Right cardiac atrium (tissue), 5 donors: ENCODE results near the gene SLC7A8. TPM values are rescaled to one million over a fixed set of nuclear protein-coding genes. Genes with fewer than 3 reads are reported as not detected.

Source experiments
- ATAC-seq, 2 donors: fragments of 200-7000 bp; cut with Tn5 transposase; one replicate each; pipeline versions ENCODE4 v1.8.0 to v1.9.1; 2020; ENCODE audit warnings: moderate library complexity in 2 of 2, mild to moderate bottlenecking in 1 of 2
- DNase-seq, 3 donors: peaks; one replicate each; pipeline ENCODE4 v3.0.0-alpha.2; 2020
- H3K27ac ChIP-seq: one replicate; pipeline ENCODE4 v1.5.1; 2013; ENCODE audit warnings: mild to moderate bottlenecking, low read length, control low read depth, moderate library complexity
- H3K27me3 ChIP-seq: one replicate; pipeline ENCODE4 v1.6.1; 2013; ENCODE audit not compliant: control insufficient read depth, insufficient read depth
- H3K4me1 ChIP-seq: one replicate; pipeline ENCODE4 v1.6.1; 2013; ENCODE audit warnings: low read length; ENCODE audit not compliant: control insufficient read depth, insufficient read depth
- H3K4me3 ChIP-seq: one replicate; pipeline ENCODE4 v1.5.1; 2013; ENCODE audit warnings: low read length, control low read depth
- H3K9me3 ChIP-seq: one replicate; pipeline ENCODE4 v1.6.1; 2013; ENCODE audit warnings: low read length; ENCODE audit not compliant: control insufficient read depth
- WGBS: extraction: QIAGEN DNeasy Blood & Tissue Kit; methylation state at CpG from one replicate; pipeline ENCODE4 v1.1.7; 2013; 5-methylcytosine and 5-hydroxymethylcytosine counted together
- intact Hi-C, 4 donors: fragments of 100-400 bp; cut with DNase I; formaldehyde crosslinking; loops; one replicate each; pipeline versions ENCODE4 v1.11.0 to v1.14.0; 2022 to 2023
- polyA plus RNA-seq: library from polyadenylated mRNA; stranded (reverse); fragments of 200-250 nt; gene quantifications from one replicate; pipeline ENCODE4 v1.2.3, GENCODE V29; 2013
- total RNA-seq, 4 donors: library from RNA; stranded (reverse); fragmentation: NEBNext Ultra II Directional; extraction: Animal tissue kit (Norgen Biotek cat#: 25700); gene quantifications; one replicate each; pipeline ENCODE4 v1.2.1, GENCODE V29; 2021
- donor health status: healthy with polysubstance abuse.
- donor health status: DM: no; HTN: yes; CAD: no.
- donor health status: DM: no; HTN: no; CAD: no.
- donor health status: DM: no; HTN: yes; CAD: no; lungs with severe emphysema.
- donor health status: DM: yes; HTN: yes; CAD: no.

The SLC7A8 gene
- total and polyA plus RNA-seq, 5 donors: 6.9 to 11.7 (median 9.4) TPM

GRCh38 chr14:23142826-23143225 lies 40.6 kb downstream of the SLC7A8 start:
- 89% methylated on average over 4 of the region's 4 CpGs for WGBS
- Histone ChIP-seq H3K27ac (peak overlapping the region; percentile 73), H3K4me1 (peaks cover 11% of the 10 kb centered on the region), H3K9me3 (no peaks in the 10 kb centered on the region), H3K4me3 (no peak overlapping the region), H3K27me3 (no peaks in the 10 kb centered on the region)
- intact Hi-C loops: no loop called here
- ATAC-seq: peak in 1 of 2 donors; percentile 5
- no peak for DNase-seq

GRCh38 chr14:23141706-23142444 lies 41.6 kb downstream of the SLC7A8 start:
- no peaks in the 10 kb centered on the region for H3K9me3 ChIP-seq
- WGBS: 51% methylated on average over 7 of the region's 7 CpGs
- peak overlapping the region; percentile 54 for H3K27ac ChIP-seq
- intact Hi-C loops: no loop called here
- peak; percentile 72 to 89 (median 86) for DNase-seq
- H3K4me1 ChIP-seq: peaks cover 11% of the 10 kb centered on the region
- no peak overlapping the region for H3K4me3 ChIP-seq
- H3K27me3 ChIP-seq: no peaks in the 10 kb centered on the region
- ATAC-seq: peak; percentile 82 to 86

DNA sequence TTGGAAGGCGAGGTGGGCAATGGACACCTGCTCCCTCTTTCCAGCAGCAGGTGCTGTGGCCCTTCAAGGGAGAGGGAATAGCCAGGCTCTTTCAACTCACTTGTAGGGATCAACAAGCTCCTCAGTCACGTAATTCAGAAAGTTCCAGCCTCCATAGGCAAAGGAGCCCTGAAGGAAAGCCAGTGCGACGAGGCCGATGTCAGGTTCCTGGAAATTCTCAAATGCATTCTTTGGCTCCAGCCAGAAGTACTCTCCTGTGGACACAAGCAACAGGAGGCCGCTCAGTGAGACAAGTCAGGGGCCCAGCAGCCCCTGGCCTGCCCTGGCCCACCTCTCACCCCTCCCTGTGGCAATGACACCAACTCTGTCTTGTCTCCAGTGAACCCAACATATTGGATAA lies 43.1 kb downstream of the SLC7A8 start:
- DNase-seq: no peak
- ATAC-seq: no peak
- 79% methylated on average over 6 of the region's 6 CpGs for WGBS
- Histone ChIP-seq H3K4me3 (no peak overlapping the region), H3K9me3 (no peaks in the 10 kb centered on the region), H3K4me1 (peaks cover 3% of the 10 kb centered on the region), H3K27ac (no peak overlapping the region), H3K27me3 (no peaks in the 10 kb centered on the region)
- intact Hi-C loops: no loop called here

- Histone ChIP-seq H3K27ac (no peak overlapping the region), H3K27me3 (no peaks in the 10 kb centered on the region), H3K9me3 (no peaks in the 10 kb centered on the region), H3K4me1 (peaks cover 3% of the 10 kb centered on the region), H3K4me3 (no peak overlapping the region)
- intact Hi-C loops: no loop called here
- no peak for DNase-seq
- 95% methylated on average over 2 of the region's 2 CpGs for WGBS
- no peak for ATAC-seq
Observed at GRCh38 chr14:23139874-23140273, 43.6 kb downstream of the SLC7A8 start.

DNA sequence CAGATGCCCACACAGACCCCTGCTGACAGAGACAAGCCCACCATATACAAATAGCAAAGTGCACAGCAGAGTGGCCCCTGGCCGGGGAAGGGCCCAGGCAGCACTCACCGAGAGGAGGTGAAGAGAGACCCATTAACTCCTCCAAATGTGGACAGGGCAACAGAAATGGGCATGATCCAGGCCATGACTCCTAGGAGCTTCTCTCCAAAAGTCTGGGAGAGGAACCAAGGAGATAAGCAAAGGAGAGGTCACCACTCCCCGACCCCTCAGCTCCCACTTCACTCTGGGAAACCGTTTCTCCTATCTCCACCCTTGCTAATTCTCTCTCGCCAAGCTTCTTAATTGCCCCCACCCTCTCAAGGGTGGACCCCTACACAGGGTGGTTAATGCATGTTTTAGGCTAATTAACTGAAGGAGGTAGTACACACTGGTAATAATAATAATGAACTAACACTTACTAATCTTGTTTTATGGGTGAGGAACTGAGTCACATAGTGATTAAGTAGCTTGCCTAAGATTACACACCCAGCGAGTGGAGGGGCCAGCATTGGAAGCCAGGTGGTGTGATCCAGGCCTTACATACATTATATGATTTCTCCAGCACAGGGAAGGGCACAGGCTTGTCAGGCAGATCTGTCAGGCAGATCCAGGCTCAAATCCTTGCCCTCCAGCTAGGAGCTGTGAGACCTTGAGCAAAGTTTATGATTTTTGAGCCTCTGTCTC lies 45.5 kb downstream of the SLC7A8 start:
- Histone ChIP-seq H3K4me1 (peaks cover 3% of the 10 kb centered on the region), H3K9me3 (no peaks in the 10 kb centered on the region), H3K4me3 (no peak overlapping the region), H3K27ac (no peak overlapping the region), H3K27me3 (no peaks in the 10 kb centered on the region)
- 68% methylated on average over 6 of the region's 6 CpGs for WGBS
- intact Hi-C loops: no loop called here
- ATAC-seq (no peak), DNase-seq (no peak)

GRCh38 chr14:23137192-23137812 lies 46.2 kb downstream of the SLC7A8 start:
- no peaks in the 10 kb centered on the region for H3K4me1 ChIP-seq
- ATAC-seq: peak in 1 of 2 donors; percentile 8
- no peak overlapping the region for H3K27ac ChIP-seq

GRCh38 chr14:23136566-23137133 lies 46.8 kb downstream of the SLC7A8 start:
- H3K4me1 ChIP-seq: no peaks in the 10 kb centered on the region
- H3K4me3 ChIP-seq: no peak overlapping the region
- ATAC-seq (peak; percentile 27), DNase-seq (no peak)
- no peaks in the 10 kb centered on the region for H3K9me3 ChIP-seq
- intact Hi-C loops: no loop called here
- H3K27ac ChIP-seq: peak overlapping the region; percentile 5
- WGBS: 75% methylated on average over 16 of the region's 16 CpGs
- H3K27me3 ChIP-seq: no peaks in the 10 kb centered on the region

More at GRCh38 chr14:23137192-23137812, 46.2 kb downstream of the SLC7A8 start:
- no peak for DNase-seq
- Histone ChIP-seq H3K27me3 (no peaks in the 10 kb centered on the region), H3K9me3 (no peaks in the 10 kb centered on the region), H3K4me3 (no peak overlapping the region)
- intact Hi-C loops: no loop called here
- WGBS: 82% methylated on average over 11 of the region's 11 CpGs

GRCh38 chr14:23132970-23133369 lies 50.5 kb downstream of the SLC7A8 start:
- no peaks in the 10 kb centered on the region for H3K4me1 ChIP-seq
- DNase-seq: no peak
- H3K9me3 ChIP-seq: no peaks in the 10 kb centered on the region
- no peak overlapping the region for H3K4me3 ChIP-seq
- ATAC-seq: no peak
- no peak overlapping the region for H3K27ac ChIP-seq
- intact Hi-C loops: no loop called here
- WGBS: 80% methylated on average over 8 of the region's 8 CpGs
- H3K27me3 ChIP-seq: no peaks in the 10 kb centered on the region

DNA sequence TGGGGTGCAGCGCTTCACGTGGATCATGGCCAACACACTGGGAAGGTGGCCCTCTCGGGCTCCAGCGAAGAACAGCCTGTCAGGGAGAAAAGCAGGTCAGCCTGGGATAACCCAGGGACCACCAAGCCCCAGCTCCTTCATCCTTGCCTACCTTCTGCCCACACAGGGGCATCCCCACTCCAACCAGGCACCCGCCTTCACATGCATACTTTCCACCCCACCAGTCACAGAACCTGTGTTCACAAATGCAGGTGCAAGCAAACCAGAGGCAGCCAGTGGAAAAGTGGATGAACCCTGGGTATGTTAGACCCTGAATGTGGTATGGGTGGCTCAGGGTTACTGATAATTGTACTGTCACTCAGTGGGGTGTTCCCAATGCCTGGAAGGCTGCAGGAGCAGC lies 52.0 kb downstream of the SLC7A8 start:
- no peak for ATAC-seq
- Histone ChIP-seq H3K9me3 (no peaks in the 10 kb centered on the region), H3K27me3 (no peaks in the 10 kb centered on the region), H3K4me1 (no peaks in the 10 kb centered on the region), H3K4me3 (no peak overlapping the region), H3K27ac (no peak overlapping the region)
- DNase-seq: no peak
- intact Hi-C loops: no loop called here
- WGBS: 75% methylated on average over 5 of the region's 5 CpGs

DNA sequence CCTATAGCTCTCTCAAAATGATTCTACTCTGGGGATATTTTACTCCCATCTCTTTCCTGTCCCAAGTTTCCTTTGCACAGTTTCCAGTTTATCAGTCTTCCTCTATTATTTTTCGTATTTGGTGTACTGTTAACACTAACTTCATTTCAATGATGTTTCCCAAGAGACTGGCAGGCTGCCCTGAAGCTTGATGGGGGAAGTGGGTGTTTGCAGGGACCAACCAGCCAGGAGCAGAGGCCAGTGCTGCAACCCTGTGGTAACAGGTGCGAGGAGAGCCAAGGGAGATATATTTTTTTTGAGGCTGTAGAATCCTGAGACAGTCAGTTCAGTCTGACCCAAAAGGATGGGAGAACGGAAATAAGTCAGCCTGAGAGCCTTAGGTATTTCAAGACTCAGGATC lies 52.6 kb downstream of the SLC7A8 start:
- Histone ChIP-seq H3K4me3 (no peak overlapping the region), H3K27ac (no peak overlapping the region), H3K9me3 (no peaks in the 10 kb centered on the region), H3K4me1 (no peaks in the 10 kb centered on the region), H3K27me3 (no peaks in the 10 kb centered on the region)
- intact Hi-C loops: no loop called here
- 38% methylated on average over 3 of the region's 3 CpGs for WGBS
- DNase-seq (peak; percentile 47 to 74 (median 72)), ATAC-seq (peak; percentile 40 to 60)
